Measurements from ENCODE around the gene CAPS2.

DNA sequence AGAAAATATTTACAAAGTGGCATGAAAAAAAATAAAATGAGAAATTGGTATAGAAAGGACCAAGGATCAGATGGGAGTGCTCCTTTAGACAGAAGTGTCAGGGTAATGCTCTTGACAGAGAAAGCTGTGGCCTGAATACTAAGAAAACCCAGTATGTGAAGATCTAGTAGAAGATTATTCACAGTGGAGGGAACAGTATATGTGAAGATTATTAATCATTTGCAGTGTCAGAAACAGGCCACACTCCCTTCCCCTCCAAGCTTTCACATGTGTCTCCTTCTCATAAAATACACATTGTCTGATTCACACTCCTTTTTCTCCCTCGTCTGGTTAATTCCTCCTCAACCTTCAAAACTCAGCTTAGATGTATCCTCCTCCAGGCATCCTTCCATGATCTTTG, 41.3 kb downstream of the CAPS2 start:
- TF ChIP-seq POLR2AphosphoS5 (IDR thresholded peaks at IDR 0.05; ENCODE audit: low read depth, low read length) = no peak
- TF ChIP-seq REST (IDR thresholded peaks at IDR 0.05; ENCODE audit: insufficient read depth in 1 of 2, low read depth in 2 of 2, low read length in 2 of 2) = no peak

Measured in PFSK-1 (cell line).